PC-9 (cell line): ENCODE measurements around the gene SIGLEC7.

Experiments
- CTCF ChIP-seq: fragments of 200-600 bp; sonication (generic); conservative IDR thresholded peaks from 2 replicates; pipeline ENCODE4 v1.6.1; 2017; ENCODE audit warnings: mixed run types, antibody characterized with exemption, mild to moderate bottlenecking, moderate library complexity
- EZH2 ChIP-seq: fragments of 200-600 bp; sonication (generic); IDR thresholded peaks from 2 replicates; pipeline ENCODE4 v1.8.0; 2017; ENCODE audit warnings: antibody characterized with exemption, low read depth

GRCh38 chr19:51143486-51143885 is 1.4 kb downstream of the SIGLEC7 start:
- no peak for TF ChIP-seq CTCF
- no peak for TF ChIP-seq EZH2
